ENCODE measurements around the gene HDAC4. TPM values are rescaled to one million over a fixed set of nuclear protein-coding genes. Genes with fewer than 3 reads are reported as not detected.

Gene HDAC4
- polyA plus RNA-seq, 1 experiment: 8.9 TPM

GRCh38 chr2:239094867-239095266 lies 306.0 kb downstream of the HDAC4 start:
- ChIA-PET CTCF (no interaction called here), POLR2A (no interaction called here)
- H3K9me3 ChIP-seq (ENCODE audit: control insufficient read depth, insufficient read depth, low read length): no peaks in the 10 kb centered on the region; the same call in 1 of the 2 replicates
- H3K27ac ChIP-seq (ENCODE audit: low read depth, low read length): no peak overlapping the region
- no peaks in the 10 kb centered on the region for H3K27me3 ChIP-seq (ENCODE audit: control insufficient read depth, insufficient read depth, low read length)
- no peak overlapping the region for H3K4me3 ChIP-seq (ENCODE audit: low read depth, low read length)
- no peak for DNase-seq (ENCODE audit: low read depth, low spot score)
- TF ChIP-seq CTCF (IDR thresholded peaks at IDR 0.05; ENCODE audit: low read depth, low read length): no peak

GRCh38 chr2:239093952-239094351 lies 306.9 kb downstream of the HDAC4 start:
- no peaks in the 10 kb centered on the region for H3K27me3 ChIP-seq (ENCODE audit: control insufficient read depth, insufficient read depth, low read length)
- ChIA-PET CTCF (no interaction called here), POLR2A (no interaction called here)
- no peak for DNase-seq (ENCODE audit: low read depth, low spot score)
- H3K4me3 ChIP-seq (ENCODE audit: low read depth, low read length): no peak overlapping the region
- no peaks in the 10 kb centered on the region; the same call in 1 of the 2 replicates for H3K9me3 ChIP-seq (ENCODE audit: control insufficient read depth, insufficient read depth, low read length)
- TF ChIP-seq CTCF (IDR thresholded peaks at IDR 0.05; ENCODE audit: low read depth, low read length): no peak
- H3K27ac ChIP-seq (ENCODE audit: low read depth, low read length): no peak overlapping the region

- DNase-seq (ENCODE audit: low read depth, low spot score): no peak
- no peaks in the 10 kb centered on the region for H3K27me3 ChIP-seq (ENCODE audit: control insufficient read depth, insufficient read depth, low read length)
- no peak for TF ChIP-seq CTCF (IDR thresholded peaks at IDR 0.05; ENCODE audit: low read depth, low read length)
- H3K27ac ChIP-seq (ENCODE audit: low read depth, low read length): no peak overlapping the region
- no peaks in the 10 kb centered on the region; the same call in 1 of the 2 replicates for H3K9me3 ChIP-seq (ENCODE audit: control insufficient read depth, insufficient read depth, low read length)
- CTCF ChIA-PET: no interaction called here
- no peak overlapping the region for H3K4me3 ChIP-seq (ENCODE audit: low read depth, low read length)
- POLR2A ChIA-PET: no interaction called here
These were observed 307.3 kb downstream of the HDAC4 start for GRCh38 chr2:239093542-239093941.

GRCh38 chr2:239092571-239093294 lies 308.1 kb downstream of the HDAC4 start:
- Histone ChIP-seq H3K4me3 (ENCODE audit: low read depth, low read length) (no peak overlapping the region), H3K27ac (ENCODE audit: low read depth, low read length) (no peak overlapping the region), H3K9me3 (ENCODE audit: control insufficient read depth, insufficient read depth, low read length) (no peaks in the 10 kb centered on the region; the same call in 1 of the 2 replicates), H3K27me3 (ENCODE audit: control insufficient read depth, insufficient read depth, low read length) (no peaks in the 10 kb centered on the region)
- no peak for TF ChIP-seq CTCF (IDR thresholded peaks at IDR 0.05; ENCODE audit: low read depth, low read length)
- DNase-seq (ENCODE audit: low read depth, low spot score): no peak
- ChIA-PET CTCF (interaction anchor here (0.6 to 0.9 kb wide), 2 partner anchors 568 to 899 kb away, joined by 3 to 4 read pairs; no protein-coding TSS in a partner anchor), POLR2A (no interaction called here)

- no peak for TF ChIP-seq CTCF (IDR thresholded peaks at IDR 0.05; ENCODE audit: low read depth, low read length)
- ChIA-PET POLR2A (no interaction called here), CTCF (no interaction called here)
- Histone ChIP-seq H3K4me3 (ENCODE audit: low read depth, low read length) (no peak overlapping the region), H3K9me3 (ENCODE audit: control insufficient read depth, insufficient read depth, low read length) (no peaks in the 10 kb centered on the region), H3K27me3 (ENCODE audit: control insufficient read depth, insufficient read depth, low read length) (no peaks in the 10 kb centered on the region), H3K27ac (ENCODE audit: low read depth, low read length) (no peak overlapping the region)
- DNase-seq (ENCODE audit: low read depth, low spot score): no peak
These were observed 310.9 kb downstream of the HDAC4 start for GRCh38 chr2:239089884-239090283.

Measured in AG04450 (cell line).